Gastrocnemius medialis (tissue), 4 donors: ENCODE measurements around the gene PXT1.

ENCODE experiments used
- CTCF ChIP-seq, 5 experiments: fragments of 450-650 bp in 3 of 5; fragments of 200-600 bp in 2 of 5; sonication (generic) in 2 of 5; IDR thresholded peaks in 4 of 5; conservative IDR thresholded peaks in 1 of 5; 1 replicate in 4 of 5; 2 replicates in 1 of 5; pipeline ENCODE4 v1.5.1; 2016 to 2019; ENCODE audit warnings: antibody characterized with exemption in 5 of 5, mild to moderate bottlenecking in 3 of 5, moderate library complexity in 3 of 5
- POLR2A ChIP-seq, 2 donors: fragments of 450-650 bp; IDR thresholded peaks; one replicate each; pipeline ENCODE4 v1.6.1; 2017; ENCODE audit warnings: antibody characterized with exemption in 2 of 2, mild to moderate bottlenecking in 2 of 2, moderate library complexity in 2 of 2

- TF ChIP-seq CTCF (IDR thresholded peaks at IDR 0.05 in 4 of 5, conservative IDR thresholded peaks at IDR 0.05 in 1 of 5) = no peak
- TF ChIP-seq POLR2A (IDR thresholded peaks at IDR 0.05) = no peak
Observed at GRCh38 chr6:36418558-36418957, 24.1 kb downstream of the PXT1 start.
